Erythroblast (primary cell): Measurements from ENCODE around the gene SYNRG.
"Not testable (repeated sequence)": the region's sequence is repeated elsewhere in the genome, so short reads cannot be mapped to it uniquely, and the experiment has no call there.

Source experiments
- DNase-seq, 2 experiments: peaks; one replicate each; lab custom pipeline; 2025; lab: John Stamatoyannopoulos, UW
- GATA1 ChIP-seq: IDR thresholded peaks from 2 replicates; pipeline ENCODE4 v1.6.1; 2011; ENCODE audit warnings: low read depth, mild to moderate bottlenecking, control low read depth, low read length, moderate library complexity
- POLR2A ChIP-seq: IDR thresholded peaks from 2 replicates; pipeline ENCODE4 v1.6.1; 2011; ENCODE audit warnings: mild to moderate bottlenecking, low read length

Gene SYNRG

DNA sequence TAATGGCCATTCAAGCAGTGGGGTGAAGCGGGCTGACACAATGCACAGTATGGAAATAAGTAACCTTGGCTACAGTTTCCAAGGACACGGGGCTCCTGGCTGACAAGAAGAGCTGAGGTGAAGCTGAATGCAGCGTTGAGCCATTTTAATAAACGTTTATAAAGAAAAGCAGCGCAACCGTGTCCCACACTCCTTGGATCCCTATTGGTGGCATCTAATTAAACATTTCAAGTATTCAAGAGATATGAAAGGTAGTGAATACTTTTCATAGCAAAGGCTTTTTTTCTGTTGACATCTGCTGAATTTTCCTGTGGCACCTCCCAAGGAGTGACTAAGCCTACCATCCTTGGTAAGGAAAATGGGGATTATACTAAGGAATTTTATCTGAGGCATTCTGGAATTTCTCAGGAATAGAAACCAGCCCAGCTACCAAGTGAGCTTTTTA is 93.1 kb downstream of the SYNRG start:
- DNase-seq = no peak
- TF ChIP-seq GATA1 = no peak
- TF ChIP-seq POLR2A = no peak

DNA sequence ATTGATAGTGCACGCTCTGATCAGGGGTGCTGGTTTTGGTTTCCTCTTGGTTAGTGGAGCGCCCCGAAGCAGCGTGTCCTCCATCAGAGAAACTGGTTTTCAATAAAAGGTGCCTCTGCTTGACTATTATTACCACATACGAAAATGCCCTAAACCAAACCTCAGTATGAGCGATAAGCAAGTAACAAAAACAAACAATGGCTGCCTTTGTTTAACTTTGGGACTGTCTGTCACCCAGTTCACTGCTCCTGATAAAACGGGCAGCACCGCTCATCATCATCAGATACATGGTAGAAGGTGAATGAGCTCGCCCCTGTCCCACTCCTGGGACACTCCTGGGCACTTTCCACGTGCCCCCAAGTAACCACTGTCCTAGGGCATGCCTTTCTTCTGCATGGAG is 95.5 kb downstream of the SYNRG start:
- TF ChIP-seq POLR2A = no peak
- TF ChIP-seq GATA1 = no peak
- no peak for DNase-seq

DNA sequence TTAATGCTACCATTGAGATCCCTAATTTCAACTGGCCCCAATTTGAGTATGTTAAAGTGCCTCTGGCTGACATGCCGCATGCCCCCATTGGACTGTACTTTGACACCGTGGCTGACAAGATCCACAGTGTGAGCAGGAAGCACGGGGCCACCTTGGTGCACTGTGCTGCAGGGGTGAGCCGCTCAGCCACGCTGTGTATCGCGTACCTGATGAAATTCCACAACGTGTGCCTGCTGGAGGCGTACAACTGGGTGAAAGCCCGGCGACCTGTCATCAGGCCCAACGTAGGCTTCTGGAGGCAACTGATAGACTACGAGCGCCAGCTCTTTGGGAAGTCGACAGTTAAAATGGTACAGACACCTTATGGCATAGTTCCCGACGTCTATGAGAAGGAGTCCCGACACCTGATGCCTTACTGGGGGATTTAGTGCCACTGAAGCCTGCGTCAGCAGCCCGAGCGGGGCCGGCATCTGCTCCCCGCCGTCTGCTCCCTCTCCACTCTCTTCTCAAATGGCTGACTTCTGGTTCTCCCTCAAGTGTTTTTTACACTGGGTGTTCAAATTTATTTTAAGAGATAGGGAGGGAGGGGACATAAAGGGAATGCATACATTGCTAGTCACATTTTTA is 96.7 kb downstream of the SYNRG start:
- TF ChIP-seq POLR2A (no peak), GATA1 (no peak)

DNA sequence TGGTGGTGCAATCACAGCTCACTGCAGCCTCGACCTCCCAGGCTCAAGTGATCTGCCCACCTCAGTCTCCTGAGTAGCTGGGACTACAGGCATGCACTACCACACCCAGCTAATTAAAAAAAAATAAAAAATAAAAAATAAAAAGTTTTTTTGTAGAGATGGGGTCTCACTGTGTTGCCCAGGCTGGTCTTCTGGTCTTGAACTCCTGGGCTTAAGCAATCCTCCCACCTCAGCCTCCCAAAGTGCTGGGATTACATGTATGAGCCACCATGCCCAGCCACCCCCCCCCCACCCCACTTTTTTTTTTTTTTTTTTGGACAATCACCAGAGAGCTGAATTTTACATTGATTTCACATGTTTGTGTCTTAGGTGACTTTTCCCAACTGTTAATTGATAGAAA is 97.6 kb downstream of the SYNRG start:
- not testable (repeated sequence) for DNase-seq

More for the DNA sequence above, 96.7 kb downstream of the SYNRG start:
- no peak for DNase-seq

DNA sequence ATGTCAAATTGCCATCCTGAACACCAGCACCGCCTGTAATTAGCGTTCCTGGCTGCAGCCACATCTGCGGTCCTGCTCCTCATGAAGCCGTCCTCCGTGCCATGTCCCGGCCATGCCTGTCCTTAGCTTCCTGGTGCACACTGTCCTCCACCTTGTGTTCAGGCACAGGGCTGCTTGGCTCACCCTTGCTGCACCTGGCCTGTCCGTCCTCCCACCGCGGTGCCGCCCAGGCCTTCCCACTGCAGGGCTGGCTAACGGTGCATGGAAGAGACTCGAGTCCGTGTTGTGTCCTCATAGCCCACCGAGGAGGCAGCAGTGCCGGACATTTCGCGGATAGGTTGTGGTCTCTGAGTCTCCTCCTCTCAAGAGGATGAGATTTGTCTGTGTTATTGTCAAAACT is 99.2 kb downstream of the SYNRG start:
- no peak for DNase-seq
- TF ChIP-seq GATA1 (no peak), POLR2A (no peak)

DNA sequence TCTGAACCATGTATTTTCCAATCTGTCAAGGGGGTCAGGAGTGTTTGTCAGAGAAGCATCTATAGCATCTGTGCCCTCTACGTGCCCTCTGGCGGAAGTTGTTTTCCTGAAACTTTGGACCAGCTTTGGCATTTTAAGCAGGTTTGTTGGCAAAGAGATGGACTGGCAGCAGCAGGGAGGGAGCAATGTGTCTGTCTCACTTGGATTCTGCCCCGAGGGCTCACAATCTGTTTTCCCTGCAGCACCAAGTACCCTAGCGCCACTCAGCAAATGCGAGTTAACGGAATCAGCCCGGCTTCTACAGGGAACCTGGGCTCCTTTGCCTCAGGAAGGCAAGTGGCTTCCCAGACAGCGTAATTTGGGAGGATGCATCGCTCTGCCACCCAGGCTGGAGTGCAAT is 102.1 kb downstream of the SYNRG start:
- TF ChIP-seq GATA1 = no peak
- TF ChIP-seq POLR2A = no peak

DNA sequence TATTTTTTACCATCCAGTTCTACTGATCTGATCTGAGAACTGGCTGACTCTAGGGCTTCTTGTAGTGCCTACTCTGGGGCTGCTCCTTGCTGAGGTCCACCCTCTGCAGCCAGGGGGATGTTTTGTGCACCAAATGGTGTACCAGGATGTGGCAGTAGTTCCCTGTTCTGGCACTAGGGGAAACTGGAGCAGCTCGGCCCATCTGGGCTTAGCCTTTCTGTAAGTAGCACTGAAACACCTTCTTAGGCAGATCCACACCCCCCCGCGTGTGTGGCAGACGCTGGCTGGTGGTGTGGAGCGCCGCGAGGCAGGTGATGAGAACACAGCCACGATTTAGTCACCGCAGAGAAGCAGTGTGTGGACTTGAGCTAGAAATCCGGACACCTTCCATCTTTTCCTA is 102.5 kb downstream of the SYNRG start:
- TF ChIP-seq POLR2A (no peak), GATA1 (no peak)
- peak; percentile 35 to 38 for DNase-seq

More for the DNA sequence above, 102.1 kb downstream of the SYNRG start:
- no peak for DNase-seq

DNA sequence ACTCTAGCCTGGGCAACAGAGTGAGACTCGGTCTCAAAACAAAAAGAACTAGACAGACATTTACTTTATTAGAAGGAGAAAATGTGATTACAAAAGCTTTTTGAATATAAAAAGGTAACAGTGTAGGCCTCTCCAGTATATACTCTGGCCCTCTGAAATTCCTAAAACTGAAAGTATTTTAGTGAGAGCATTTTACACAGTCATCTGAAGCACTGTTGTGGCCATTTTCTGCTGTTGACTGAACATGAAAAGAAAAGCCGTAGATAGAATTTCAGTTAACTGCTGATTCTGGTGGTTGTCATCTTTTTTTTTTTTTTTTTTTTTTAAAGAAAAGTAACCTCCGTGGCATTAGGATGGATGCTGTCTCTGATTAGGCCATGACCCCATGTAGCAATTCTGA is 103.9 kb downstream of the SYNRG start:
- DNase-seq = no peak
- no peak for TF ChIP-seq POLR2A
- TF ChIP-seq GATA1 = no peak

DNA sequence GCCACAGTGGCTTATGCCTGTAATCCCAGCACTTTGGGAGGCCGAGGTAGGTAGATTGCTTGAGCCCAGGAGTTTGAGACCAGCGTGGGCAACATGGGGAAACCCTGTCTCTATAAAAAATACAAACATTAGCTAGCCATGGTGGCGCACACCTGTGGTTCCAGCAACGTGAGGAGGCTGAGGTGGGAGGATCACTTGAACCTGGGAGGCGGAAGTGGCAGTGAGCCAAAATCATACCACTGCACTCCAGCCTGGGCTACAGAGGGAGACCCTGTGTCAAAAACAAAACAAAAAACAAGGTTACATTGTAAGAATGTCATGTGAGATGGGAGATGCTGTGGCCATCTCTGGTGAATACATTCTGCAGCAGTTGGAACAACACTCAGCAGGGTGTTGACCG is 106.1 kb downstream of the SYNRG start:
- DNase-seq = no peak
- TF ChIP-seq GATA1 (no peak), POLR2A (no peak)

DNA sequence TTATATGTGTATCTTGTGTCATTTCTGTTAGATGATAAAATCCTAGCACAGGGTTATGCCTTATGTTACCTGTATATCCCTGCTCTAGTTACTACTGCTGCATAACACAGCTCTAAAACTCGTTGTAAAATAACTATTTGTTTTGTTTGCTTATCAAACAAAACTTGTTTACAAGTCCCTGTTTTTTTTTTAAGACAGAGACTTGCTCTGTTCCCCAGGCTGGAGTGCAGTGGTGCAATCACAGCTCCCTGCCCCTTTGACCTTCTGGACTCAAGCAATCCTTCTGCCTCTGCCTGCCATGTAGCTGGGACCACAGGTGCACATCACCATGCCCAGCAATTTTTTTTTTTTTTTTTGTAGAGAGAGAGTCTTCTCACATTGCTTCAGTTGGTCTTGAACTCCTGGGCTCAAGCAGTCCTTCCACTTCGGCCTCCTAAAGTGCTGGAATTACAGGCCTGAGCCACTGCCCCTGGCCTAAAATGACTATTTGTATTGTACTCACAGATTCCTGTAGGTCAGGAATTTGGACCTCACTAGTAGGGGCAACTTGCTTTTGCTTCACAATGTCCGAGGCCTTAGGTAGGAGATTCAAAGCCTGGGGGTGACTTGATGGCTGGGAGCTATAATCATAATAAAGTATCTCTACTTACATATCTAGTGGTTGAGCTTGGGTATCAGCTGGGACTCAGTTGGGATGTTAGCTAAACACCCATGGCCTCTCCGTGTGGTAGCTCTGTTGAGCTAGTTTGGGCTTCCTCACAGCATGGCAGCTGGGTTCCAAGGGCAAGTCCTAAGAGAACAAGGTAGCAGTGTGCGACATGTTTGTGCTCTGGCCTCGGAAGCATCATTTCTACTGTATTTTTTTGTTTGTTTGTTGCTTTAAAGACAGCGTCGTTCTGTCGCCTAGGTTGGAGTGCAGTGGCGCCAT is 106.9 kb downstream of the SYNRG start:
- no peak for DNase-seq
- no peak for TF ChIP-seq POLR2A
- TF ChIP-seq GATA1 = no peak

DNA sequence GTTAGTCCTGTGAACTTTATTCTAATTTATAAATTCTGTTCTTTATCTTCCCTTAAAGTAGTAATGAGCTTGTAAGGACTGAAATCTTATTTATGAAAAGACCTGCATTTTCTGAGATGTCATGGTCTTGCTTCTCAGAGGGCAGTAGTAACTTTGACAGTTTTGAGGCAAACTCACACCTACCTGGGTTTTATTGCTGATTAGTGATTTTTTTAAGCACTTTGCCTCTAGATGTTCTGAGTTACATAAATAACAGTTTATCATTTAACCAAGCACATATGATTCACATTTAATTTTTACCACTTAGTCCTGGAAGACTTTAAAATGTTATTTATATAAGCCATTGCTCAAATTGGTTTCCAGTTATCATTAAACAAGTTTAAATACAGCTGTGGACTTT is 108.8 kb downstream of the SYNRG start:
- TF ChIP-seq GATA1 (no peak), POLR2A (no peak)
- DNase-seq = no peak

DNA sequence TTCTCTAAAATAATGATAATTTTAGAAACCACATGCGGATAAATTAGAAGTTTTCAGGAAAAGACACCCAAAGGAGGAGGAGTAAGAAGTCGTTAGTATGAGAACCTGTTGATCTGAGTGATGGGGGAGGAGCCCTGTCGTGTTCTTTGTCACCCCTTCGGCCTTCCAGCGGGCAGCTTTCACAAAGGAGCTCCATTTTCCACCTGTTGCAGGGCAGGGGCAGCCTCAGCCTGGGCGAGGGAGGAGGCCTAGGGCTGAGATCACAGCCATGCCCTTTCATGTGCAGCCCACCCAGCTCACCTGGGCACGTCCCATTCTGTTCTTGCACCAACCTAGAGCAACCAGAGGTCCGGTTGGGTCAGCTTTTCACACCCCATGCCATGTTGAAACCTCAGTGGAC is 114.2 kb downstream of the SYNRG start:
- DNase-seq = no peak
- no peak for TF ChIP-seq GATA1
- TF ChIP-seq POLR2A = no peak

DNA sequence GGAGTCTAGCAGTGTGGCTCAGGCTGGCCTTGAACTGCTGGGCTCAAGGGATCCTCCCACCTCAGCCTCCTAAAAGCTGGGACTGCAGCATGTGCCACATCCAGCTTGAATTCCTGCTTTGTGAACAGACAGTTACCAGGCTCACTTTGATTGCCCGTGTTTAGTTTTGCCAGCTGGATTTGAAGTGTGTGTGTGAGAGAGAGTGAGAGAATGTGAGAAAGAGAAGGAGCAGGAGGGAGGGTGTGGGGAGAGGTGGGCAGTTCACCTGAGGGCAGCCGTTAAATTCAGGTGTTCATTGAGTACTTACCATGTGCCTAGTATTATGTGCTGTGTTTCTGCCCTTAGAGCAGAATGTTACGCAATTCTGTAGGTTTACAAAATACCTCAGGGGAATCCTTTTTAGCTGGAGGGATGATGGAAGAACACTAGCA is 114.8 kb downstream of the SYNRG start:
- TF ChIP-seq POLR2A = no peak
- TF ChIP-seq GATA1 = no peak
- DNase-seq = no peak

DNA sequence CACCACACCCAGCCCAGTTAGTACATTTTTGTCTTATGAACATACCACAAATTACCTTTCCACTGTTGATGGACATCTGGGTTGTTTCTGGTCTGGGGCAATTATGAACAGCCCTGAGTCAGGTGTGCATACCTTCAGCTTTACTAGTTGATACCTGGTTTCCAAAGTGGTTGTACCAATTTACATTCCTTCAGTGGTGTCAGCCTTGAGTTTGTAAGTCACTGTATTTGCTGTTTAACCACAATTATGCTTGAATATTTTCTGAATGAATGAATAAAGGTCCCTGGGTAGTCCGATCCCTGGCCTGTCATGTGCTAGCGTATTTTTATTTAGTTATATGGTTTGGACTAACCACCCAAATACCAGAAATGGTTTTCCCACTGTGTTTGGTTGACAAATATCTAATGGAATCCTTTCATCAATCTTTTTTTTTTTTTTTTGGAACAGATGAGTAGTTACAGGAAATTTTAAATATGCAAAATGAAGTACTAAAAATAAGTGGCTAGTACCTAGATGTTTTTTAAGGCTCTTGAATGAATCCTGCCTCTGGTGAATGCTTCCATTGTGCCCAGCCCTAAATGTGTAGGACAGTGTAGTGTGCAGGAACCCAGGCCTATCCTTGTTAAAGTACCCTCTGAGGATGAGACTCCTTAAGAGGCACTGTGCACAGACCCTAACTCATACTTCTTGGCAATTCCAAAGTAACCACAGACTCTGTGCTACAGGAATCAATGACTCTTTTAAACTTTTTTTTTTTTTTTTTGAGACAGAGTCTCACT is 115.8 kb downstream of the SYNRG start:
- TF ChIP-seq GATA1 (no peak), POLR2A (no peak)
- no peak for DNase-seq
